ENCODE measurements around the gene MTREX. TPM values are rescaled to one million over a fixed set of nuclear protein-coding genes. Genes with fewer than 3 reads are reported as not detected.

Gene MTREX
- total and polyA plus RNA-seq, 2 of the 8 experiments (the other 6 are each of a cell fraction or from before 2014, with no cell fraction given): 16.0 to 130 TPM

DNA sequence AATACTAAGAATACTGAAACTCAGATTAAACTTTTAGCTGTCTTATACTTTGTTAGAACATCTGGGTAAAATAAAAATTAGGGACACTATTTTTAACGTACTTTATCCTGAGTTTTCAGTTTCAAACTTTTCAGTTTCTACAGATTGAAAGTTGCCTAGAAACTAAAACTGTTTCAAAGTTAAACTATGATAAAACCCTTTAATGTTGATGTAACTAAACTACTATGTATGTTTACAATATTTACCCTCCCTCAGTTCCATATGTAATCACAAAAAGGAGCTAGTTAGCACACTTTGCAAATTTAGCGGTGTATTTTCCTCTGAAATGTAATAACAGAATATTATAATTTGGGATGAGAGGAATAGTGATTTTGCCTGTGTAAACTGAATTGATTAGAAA, 105.9 kb downstream of the MTREX start (continued):
- no peak for TF ChIP-seq CBX5 (IDR thresholded peaks at IDR 0.05; ENCODE audit: low read depth, low read length)

GRCh38 chr5:55415071-55415470, 107.3 kb downstream of the MTREX start:
- H3K79me1 ChIP-seq (ENCODE audit: low read depth, low read length): no peaks in the 10 kb centered on the region
- POLR2A ChIA-PET (ENCODE audit: partially characterized antibody): no interaction called here
- CTCF ChIA-PET (ENCODE audit: partially characterized antibody): interaction anchor here (0.6 to 2.1 kb wide), 2 partner anchors 15 to 277 kb away, joined by 3 to 6 read pairs; no protein-coding TSS in a partner anchor
- no peak overlapping the region for H4K5ac ChIP-seq (ENCODE audit: insufficient read length, low read depth, low read length)
- no peaks in the 10 kb centered on the region; a peak in 1 of 4 replicates for H3K79me2 ChIP-seq (ENCODE audit: control insufficient read depth in 1 of 2, insufficient read depth in 2 of 2, low read length in 2 of 2)
- H3K14ac ChIP-seq (ENCODE audit: insufficient read length): no peak overlapping the region
- no peak overlapping the region for H3K4me3 ChIP-seq (ENCODE audit: extremely low read depth in 1 of 4, insufficient read depth in 2 of 4, low read depth in 3 of 4, low read length in 4 of 4)
- no peak overlapping the region for H2BK15ac ChIP-seq (ENCODE audit: low read length)
- H3K36me3 ChIP-seq (ENCODE audit: control insufficient read depth in 2 of 4, insufficient read depth in 4 of 4, low read length in 3 of 4): peaks cover 0 to 33% (median 8%) of the 10 kb centered on the region in 4 experiments; a peak in 4 of 8 replicates
- no peak overlapping the region for H4K91ac ChIP-seq (replicated peaks; ENCODE audit: insufficient read length, low read length)
- H3K23ac ChIP-seq (ENCODE audit: insufficient read length): no peak overlapping the region
- no peak overlapping the region for H2BK12ac ChIP-seq (ENCODE audit: low read depth, low read length)
- H2AFZ ChIP-seq (ENCODE audit: low read length): no peak overlapping the region
- no peak overlapping the region for H2BK120ac ChIP-seq (replicated peaks; ENCODE audit: low read depth, low read length)
- peaks cover 0 to 2% (median 0%) of the 10 kb centered on the region in 4 experiments; a peak in 1 of 7 replicates for H3K4me1 ChIP-seq (replicated peaks in 1 of 4; ENCODE audit: control insufficient read depth in 3 of 4, insufficient read depth in 4 of 4, low read length in 3 of 4)
- H3K9me3 ChIP-seq (ENCODE audit: insufficient read depth in 2 of 2, low read depth in 1 of 2, low read length in 1 of 2): no peaks in the 10 kb centered on the region
- no peak overlapping the region for H2AK5ac ChIP-seq (ENCODE audit: low read depth, low read length)
- no peaks in the 10 kb centered on the region for H3K27me3 ChIP-seq (replicated peaks in 1 of 4; ENCODE audit: control insufficient read depth in 3 of 4, extremely low read depth in 1 of 4, insufficient read depth in 3 of 4, low read length in 3 of 4)
- no peak overlapping the region for H3K56ac ChIP-seq (replicated peaks; ENCODE audit: insufficient read length, low read depth, low read length)
- H4K20me1 ChIP-seq (replicated peaks in 1 of 2; ENCODE audit: control insufficient read depth in 1 of 2, insufficient read depth in 2 of 2, low read length in 2 of 2): peaks cover 0 to 2% of the 10 kb centered on the region in 2 experiments
- no peak for FAIRE-seq
- no peak overlapping the region for H3K9ac ChIP-seq (replicated peaks in 1 of 4; ENCODE audit: extremely low read depth in 1 of 4, low read depth in 3 of 4, low read length in 3 of 4)
- no peak overlapping the region for H3K27ac ChIP-seq (ENCODE audit: low read depth, low read length)
- no peak overlapping the region for H4K8ac ChIP-seq (ENCODE audit: extremely low read depth, insufficient read depth, low read length)
- no peaks in the 10 kb centered on the region for H3K23me2 ChIP-seq (ENCODE audit: low read depth, low read length)
- H2BK5ac ChIP-seq (ENCODE audit: low read depth, low read length): no peak overlapping the region
- H2BK20ac ChIP-seq (ENCODE audit: low read length): no peak overlapping the region
- no peak overlapping the region for H3K18ac ChIP-seq (ENCODE audit: extremely low read depth, low read length)
- no peak overlapping the region for H3K4me2 ChIP-seq (ENCODE audit: insufficient read depth in 1 of 2, low read depth in 2 of 2, low read length in 2 of 2)
- H3K4ac ChIP-seq (replicated peaks; ENCODE audit: insufficient read length, low read depth, low read length): no peak overlapping the region
- TF ChIP-seq HDAC6 (IDR thresholded peaks at IDR 0.05; ENCODE audit: low read depth, low read length): no peak
- no peak for TF ChIP-seq KDM1A (IDR thresholded peaks at IDR 0.05; ENCODE audit: borderline replicate concordance, low read length)
- TF ChIP-seq ZNF274 (IDR thresholded peaks at IDR 0.05; ENCODE audit: borderline replicate concordance, extremely low read depth, low read length): no peak
- no peak for TF ChIP-seq CHD2 (IDR thresholded peaks at IDR 0.05; ENCODE audit: low read length)
- DNase-seq (ENCODE audit: low read depth in 1 of 2, low spot score in 2 of 2): no peak
